K562 (cell line): ENCODE results near the gene IGSF9. TPM values are rescaled to one million over a fixed set of nuclear protein-coding genes. Genes with fewer than 3 reads are reported as not detected.

Source experiments
- ATAC-seq: fragments of 200-7000 bp; cut with Tn5 transposase; 3 replicates; pipeline ENCODE4 v1.9.1; 2020; ENCODE audit warnings: moderate library complexity
- BruUV-seq: library from RNA; stranded (reverse); fragments of 400-500 nt; replicated peaks from 2 replicates; lab custom pipeline; 2021; lab: Mats Ljungman, UMichigan
- CTCF ChIA-PET: fragments of 300-600 bp; formaldehyde crosslinking; extraction: SDS; loops from one replicate; lab custom pipeline; 2021; ENCODE audit warnings: low intra/inter-chr PET ratio; lab: Yijun Ruan, JAX
- POLR2A ChIA-PET: fragments of 300-600, 350-650 bp; sonication (Branson Sonifier 250); formaldehyde crosslinking; extraction: SDS; loops from one replicate; lab custom pipeline; 2021; ENCODE audit warnings: antibody characterized with exemption, inconsistent platforms; lab: Yijun Ruan, JAX
- DNase-seq, 4 experiments: peaks; one replicate each; pipeline versions ENCODE4 v3.0.0 to v3.0.0-alpha.2; 2011 to 2018; ENCODE audit warnings: low spot score in 3 of 4, mixed read lengths in 3 of 4; ENCODE audit errors: extremely low read depth in 1 of 4
- FAIRE-seq: peaks from 2 replicates; lab custom pipeline; 2011; peaks lifted over from hg19 to GRCh38; lab: Jason Lieb, UNC
- H2AFZ ChIP-seq: 2 replicates; pipeline ENCODE4 v1.6.0; 2011; ENCODE audit warnings: low read depth, low read length, control low read depth, inconsistent platforms
- H3K27ac ChIP-seq: fragments of 200-600 bp; 3 replicates; pipeline ENCODE4 v1.8.0; 2011; ENCODE audit warnings: low read depth, mild to moderate bottlenecking, control low read depth, inconsistent platforms, low read length, moderate library complexity, mixed read lengths; ENCODE audit errors: extremely low read depth
- H3K27me3 ChIP-seq, 2 experiments: fragments of 300-600 bp in 1 of 2; 2 replicates in 1 of 2; 3 replicates in 1 of 2; pipeline versions ENCODE4 v1.6.0 to v1.8.0; 2011; ENCODE audit warnings: inconsistent platforms in 2 of 2, low read length in 2 of 2, mild to moderate bottlenecking in 1 of 2, mixed read lengths in 1 of 2, moderate library complexity in 1 of 2; ENCODE audit not compliant: control insufficient read depth in 2 of 2, insufficient read depth in 2 of 2
- H3K36me3 ChIP-seq: fragments of 300-600 bp; 3 replicates; pipeline ENCODE4 v1.8.0; 2011; ENCODE audit warnings: mild to moderate bottlenecking, low read length, inconsistent platforms; ENCODE audit not compliant: control insufficient read depth, insufficient read depth
- H3K4me1 ChIP-seq, 2 experiments: fragments of 200-600 bp in 1 of 2; replicated peaks in 1 of 2; 2 replicates in 1 of 2; 3 replicates in 1 of 2; pipeline versions ENCODE4 v1.5.1 to v1.8.0; 2011; ENCODE audit warnings: inconsistent platforms in 2 of 2, low read length in 2 of 2, mild to moderate bottlenecking in 1 of 2, mixed read lengths in 1 of 2, moderate library complexity in 1 of 2; ENCODE audit not compliant: control insufficient read depth in 2 of 2, insufficient read depth in 2 of 2
- H3K4me2 ChIP-seq: 2 replicates; pipeline ENCODE4 v1.6.1; 2011; ENCODE audit warnings: low read length, control low read depth, inconsistent platforms, mixed read lengths; ENCODE audit not compliant: insufficient read depth
- H3K4me3 ChIP-seq: fragments of 200-600 bp; sonication (generic), shearing (Covaris generic); 2 replicates; pipeline ENCODE4 v1.5.1; 2016; ENCODE audit warnings: control low read depth, inconsistent platforms
- H3K79me2 ChIP-seq: fragments of 200-600 bp; 3 replicates; pipeline ENCODE4 v1.8.0; 2011; ENCODE audit warnings: low read length, inconsistent platforms; ENCODE audit not compliant: control insufficient read depth, insufficient read depth
- H3K9ac ChIP-seq, 2 experiments: 2 replicates each; pipeline versions ENCODE4 v1.6.0 to v1.6.1; 2011; ENCODE audit warnings: low read depth in 2 of 2, low read length in 2 of 2, control low read depth in 1 of 2, inconsistent platforms in 1 of 2, mild to moderate bottlenecking in 1 of 2, mixed read lengths in 1 of 2; ENCODE audit not compliant: insufficient read depth in 1 of 2
- H3K9me1 ChIP-seq: one replicate; pipeline ENCODE4 v1.6.0; 2011; ENCODE audit warnings: inconsistent platforms, mild to moderate bottlenecking, low read length, moderate library complexity; ENCODE audit not compliant: control insufficient read depth, insufficient read depth
- H3K9me3 ChIP-seq: replicated peaks from 2 replicates; pipeline ENCODE4 v1.5.1; 2011; ENCODE audit warnings: low read depth, low read length, inconsistent platforms; ENCODE audit not compliant: control insufficient read depth, insufficient read depth
- H4K20me1 ChIP-seq: replicated peaks from 2 replicates; pipeline ENCODE4 v1.6.1; 2011; ENCODE audit warnings: low read length, inconsistent platforms, mixed read lengths; ENCODE audit not compliant: control insufficient read depth, insufficient read depth
- CTCF ChIP-seq, 3 experiments: IDR thresholded peaks in 2 of 3; conservative IDR thresholded peaks in 1 of 3; 2 replicates each; pipeline ENCODE4 v1.5.1; 2011 to 2012; ENCODE audit warnings: low read length in 3 of 3, mild to moderate bottlenecking in 3 of 3, control low read depth in 2 of 3, improper control_type of control experiment in 1 of 3, inconsistent platforms in 1 of 3, low read depth in 1 of 3, mixed read lengths in 1 of 3, moderate library complexity in 1 of 3; ENCODE audit not compliant: insufficient read depth in 2 of 3
- KDM4B ChIP-seq, 2 experiments: fragments of 450-650 bp in 1 of 2; sonication (generic) in 1 of 2; IDR thresholded peaks; 2 replicates each; pipeline ENCODE4 v1.6.1; 2016 to 2017; ENCODE audit warnings: borderline replicate concordance in 2 of 2, antibody characterized with exemption in 1 of 2, low read depth in 1 of 2, mild to moderate bottlenecking in 1 of 2
- NFIC ChIP-seq: fragments of 450-650 bp; IDR thresholded peaks from 2 replicates; pipeline ENCODE4 v1.6.1; 2017; ENCODE audit warnings: mild to moderate bottlenecking, inconsistent platforms
- NFIX ChIP-seq: fragments of 250-450 bp; sonication (Bioruptor Pico); IDR thresholded peaks from 2 replicates; pipeline ENCODE4 v1.4.0; 2020; ENCODE audit warnings: low read depth, mild to moderate bottlenecking, moderate library complexity
- SMARCE1 ChIP-seq: fragments of 450-650 bp; IDR thresholded peaks from 2 replicates; pipeline ENCODE4 v1.7.1; 2016; ENCODE audit warnings: mild to moderate bottlenecking
- TCF7L2 ChIP-seq: fragments of 150-350 bp; IDR thresholded peaks from 2 replicates; pipeline ENCODE4 v1.6.1; 2016; ENCODE audit warnings: low read depth, mild to moderate bottlenecking, low read length, moderate library complexity
- ZNF644 ChIP-seq: fragments of 200-800 bp; sonication (Bioruptor generic); IDR thresholded peaks from 2 replicates; pipeline ENCODE4 v1.6.1; 2016; ENCODE audit warnings: low read depth, missing genetic modification characterization, missing compliant biosample characterization
- WGBS: fragments of 100-300 bp; shearing (Covaris generic); methylation state at CpG from one replicate; pipeline ENCODE4 v1.1.6; 2016; ENCODE audit warnings: low coverage, mixed read lengths; ENCODE audit not compliant: insufficient coverage; ENCODE audit errors: missing lambda C conversion rate; 5-methylcytosine and 5-hydroxymethylcytosine counted together
- in situ Hi-C: fragments of 300-500 bp; cut with MboI; formaldehyde crosslinking; loops from 4 replicates; pipeline ENCODE4 v1.15.0; 2018; ENCODE audit warnings: inconsistent platforms, mixed read lengths
- intact Hi-C: fragments of 100-400 bp; cut with micrococcal nuclease; formaldehyde crosslinking; loops from 2 replicates; pipeline ENCODE4 v1.14.2; 2022
- polyA plus RNA-seq, 8 experiments: library from polyadenylated mRNA; depleted of rRNA in 4 of 8; stranded (reverse) in 5 of 8; unstranded in 3 of 8; fragments of >200 nt; fragmentation: Nextera tagmentation in 2 of 8; fragmentation: Illumina TruSeq in 1 of 8; extraction: Ambion mirVana in 2 of 8; extraction: Trizol in 1 of 8; gene quantifications; 2 replicates each; pipeline versions ENCODE4 v1.2.1 to v1.2.3, GENCODE V29; 2011 to 2014; ENCODE audit warnings: inconsistent platforms in 1 of 8, missing spikeins in 1 of 8
- total RNA-seq, 7 experiments: library from RNA; depleted of rRNA in 6 of 7; stranded (reverse); fragments of >200 nt in 6 of 7; fragmentation: Illumina TruSeq in 2 of 7; extraction: Trizol in 2 of 7; gene quantifications; 2 replicates each; pipeline versions ENCODE4 v1.2.1 to v1.2.3, GENCODE V29; 2011 to 2021; ENCODE audit warnings: low replicate concordance in 1 of 7

The IGSF9 gene
- total and polyA plus RNA-seq, 9 of the 15 experiments (the other 6 are each of a cell fraction or from before 2014, with no cell fraction given) = 0.03 to 0.29 (median 0.07) TPM; not detected in 1

- no peak for FAIRE-seq
- no TSS peak for BruUV-seq
Measured at GRCh38 chr1:159895286-159895685, 50.1 kb downstream of the IGSF9 start.

GRCh38 chr1:159892944-159893343, 52.5 kb downstream of the IGSF9 start:
- POLR2A ChIA-PET = interaction anchor here (0.5 to 1.4 kb wide), 5 partner anchors 9 to 114 kb away, joined by 3 to 5 read pairs (median 3); no protein-coding TSS in a partner anchor
- FAIRE-seq (no peak), DNase-seq (no peak)
- Histone ChIP-seq H3K4me1 (peaks cover 4 to 27% of the 10 kb centered on the region in 2 experiments; a peak in 4 of 5 replicates), H3K79me2 (no peaks in the 10 kb centered on the region), H3K27ac (no peak overlapping the region), H3K9ac (no peak overlapping the region), H3K9me3 (no peaks in the 10 kb centered on the region), H2AFZ (no peak overlapping the region), H3K9me1 (no peaks in the 10 kb centered on the region)
- no TSS peak for BruUV-seq
- intact Hi-C loops = loop anchor here (5.0 kb wide), 1 partner anchor 111 kb away; the partner anchor contains the start of gene DUSP23
- in situ Hi-C loops = no loop called here
- CTCF ChIA-PET = no interaction called here
- TF ChIP-seq SMARCE1 = no peak
- TF ChIP-seq CTCF (IDR thresholded peaks at IDR 0.05 in 2 of 3, conservative IDR thresholded peaks at IDR 0.05 in 1 of 3; ENCODE audit: insufficient read depth in 2 of 3, low read depth in 1 of 3, low read length in 3 of 3) = 0 out of 6 replicates have a peak, but pooled peaks of 1 of the 3 experiments have one; percentile 4
- TF ChIP-seq, all 486 proteins: peak for 1
- Histone ChIP-seq H3K36me3 (no peaks in the 10 kb centered on the region), H3K4me2 (no peak overlapping the region), H4K20me1 (no peaks in the 10 kb centered on the region), H3K27me3 (0 out of 5 replicates have a peak, but pooled peaks cover 0 to 4% of the 10 kb centered on the region in 2 experiments), H3K4me3 (no peak overlapping the region)
- ATAC-seq = no peak
- WGBS = 76% methylated on average over 5 of the region's 5 CpGs

More at GRCh38 chr1:159895286-159895685, 50.1 kb downstream of the IGSF9 start:
- Histone ChIP-seq H3K9me1 (no peaks in the 10 kb centered on the region), H3K4me3 (no peak overlapping the region), H3K4me1 (peaks cover 10 to 24% of the 10 kb centered on the region in 2 experiments), H3K9me3 (no peaks in the 10 kb centered on the region), H3K79me2 (no peaks in the 10 kb centered on the region), H3K9ac (no peak overlapping the region), H3K4me2 (no peak overlapping the region), H4K20me1 (no peaks in the 10 kb centered on the region), H2AFZ (no peak overlapping the region), H3K36me3 (no peaks in the 10 kb centered on the region), H3K27ac (no peak overlapping the region), H3K27me3 (0 out of 5 replicates have a peak, but pooled peaks cover 0 to 4% of the 10 kb centered on the region in 2 experiments)
- no peak for ATAC-seq
- POLR2A ChIA-PET = interaction anchor here (0.5 to 1.5 kb wide), 6 partner anchors 19 to 469 kb away, joined by 3 to 6 read pairs (median 4); no protein-coding TSS in a partner anchor
- WGBS = 35% methylated on average over 3 of the region's 3 CpGs
- no peak for TF ChIP-seq ZNF644 (tag)
- no peak for TF ChIP-seq TCF7L2
- no peak for TF ChIP-seq NFIX (CRISPR knock-in tag)
- TF ChIP-seq KDM4B (IDR thresholded peaks at IDR 0.05; ENCODE audit: borderline replicate concordance in 2 of 2, low read depth in 1 of 2) = no peak
- TF ChIP-seq NFIC = no peak
- in situ Hi-C loops = no loop called here
- DNase-seq = no peak
- intact Hi-C loops = no loop called here
- CTCF ChIA-PET = no interaction called here
